WTC11 (cell line): ENCODE measurements around the gene PEAR1. TPM values are rescaled to one million over a fixed set of nuclear protein-coding genes. Genes with fewer than 3 reads are reported as not detected.

Source experiments
- ATAC-seq: fragments of 200-7000 bp; cut with Tn5 transposase; 2 replicates; pipeline ENCODE4 v1.10.0; 2021; ENCODE audit warnings: mild to moderate bottlenecking, moderate library complexity
- CTCF ChIA-PET: fragments of 300-600 bp; sonication (Branson Sonifier 250); formaldehyde crosslinking; loops from one replicate; lab custom pipeline; 2021; ENCODE audit warnings: antibody characterized with exemption; lab: Charles Lee
- POLR2A ChIA-PET: fragments of 350-600 bp; sonication (Branson Sonifier 250); formaldehyde crosslinking; loops from one replicate; lab custom pipeline; 2021; ENCODE audit warnings: antibody characterized with exemption; lab: Charles Lee
- DNase-seq: peaks from one replicate; pipeline ENCODE4 v3.0.0; 2021; ENCODE audit warnings: low spot score
- H3K27ac Mint-ChIP-seq: 2 replicates; pipeline ENCODE4 v1.8.0; 2021; ENCODE audit warnings: mixed read lengths
- H3K27me3 Mint-ChIP-seq: 2 replicates; pipeline ENCODE4 v1.8.0; 2021; ENCODE audit warnings: low read depth, mild to moderate bottlenecking, moderate library complexity, mixed read lengths
- H3K36me3 Mint-ChIP-seq: 2 replicates; pipeline ENCODE4 v1.8.0; 2021; ENCODE audit warnings: mixed read lengths
- H3K4me1 Mint-ChIP-seq: 2 replicates; pipeline ENCODE4 v1.8.0; 2022; ENCODE audit warnings: mixed read lengths
- H3K4me3 Mint-ChIP-seq: 2 replicates; pipeline ENCODE4 v1.8.0; 2021; ENCODE audit warnings: mild to moderate bottlenecking, moderate library complexity, mixed read lengths
- H3K9me3 Mint-ChIP-seq: 2 replicates; pipeline ENCODE4 v1.8.0; 2021; ENCODE audit warnings: mixed read lengths
- CREB1 ChIP-seq: sonication (generic); formaldehyde crosslinking; IDR thresholded peaks from 2 replicates; pipeline ENCODE4 v1.8.0; 2023; ENCODE audit warnings: mild to moderate bottlenecking, missing genetic modification reagents
- FOXJ3 ChIP-seq: sonication (generic); formaldehyde crosslinking; IDR thresholded peaks from 2 replicates; pipeline ENCODE4 v1.9.0; 2021; ENCODE audit warnings: missing genetic modification reagents, mild to moderate bottlenecking, borderline replicate concordance
- IRF2 ChIP-seq: sonication (generic); formaldehyde crosslinking; IDR thresholded peaks from 2 replicates; pipeline ENCODE4 v1.8.0; 2022; ENCODE audit warnings: low read depth, missing genetic modification reagents, borderline replicate concordance
- KAT7 ChIP-seq: sonication (generic); formaldehyde crosslinking; IDR thresholded peaks from 2 replicates; pipeline ENCODE4 v1.8.1; 2023; ENCODE audit warnings: missing genetic modification reagents, mild to moderate bottlenecking, borderline replicate concordance
- MXD4 ChIP-seq: fragments of 250-450 bp; sonication (Bioruptor Pico); IDR thresholded peaks from 2 replicates; pipeline ENCODE4 v1.8.0; 2021; ENCODE audit warnings: mild to moderate bottlenecking, moderate library complexity, borderline replicate concordance
- NFE2L1 ChIP-seq: sonication (generic); formaldehyde crosslinking; IDR thresholded peaks from 2 replicates; pipeline ENCODE4 v1.8.1; 2023; ENCODE audit warnings: missing genetic modification reagents
- NR1H2 ChIP-seq: sonication (generic); formaldehyde crosslinking; IDR thresholded peaks from 2 replicates; pipeline ENCODE4 v1.9.0; 2021; ENCODE audit warnings: mild to moderate bottlenecking, moderate library complexity, missing genetic modification reagents
- SP1 ChIP-seq: sonication (generic); formaldehyde crosslinking; conservative IDR thresholded peaks from 2 replicates; pipeline ENCODE4 v1.8.1; 2022; ENCODE audit warnings: missing genetic modification reagents
- TCF7 ChIP-seq: sonication (generic); formaldehyde crosslinking; IDR thresholded peaks from 2 replicates; pipeline ENCODE4 v1.8.0; 2022; ENCODE audit warnings: mild to moderate bottlenecking, low read depth, missing genetic modification reagents, moderate library complexity
- ZBTB21 ChIP-seq: sonication (generic); formaldehyde crosslinking; IDR thresholded peaks from 2 replicates; pipeline ENCODE4 v1.8.1; 2023; ENCODE audit warnings: mild to moderate bottlenecking, missing genetic modification reagents, borderline replicate concordance
- ZNF219 ChIP-seq: sonication (generic); formaldehyde crosslinking; IDR thresholded peaks from 2 replicates; pipeline ENCODE4 v1.8.0; 2023; ENCODE audit warnings: missing genetic modification reagents, mild to moderate bottlenecking, borderline replicate concordance
- ZNF317 ChIP-seq: sonication (generic); formaldehyde crosslinking; IDR thresholded peaks from 2 replicates; pipeline ENCODE4 v1.8.1; 2023; ENCODE audit warnings: low read depth, mild to moderate bottlenecking, moderate library complexity, missing genetic modification reagents, borderline replicate concordance
- total RNA-seq: library from RNA; stranded (reverse); gene quantifications from 3 replicates; pipeline ENCODE4 v1.2.3, GENCODE V29; 2021
- TF ChIP-seq, protein P1 (sequence below): sonication (generic); formaldehyde crosslinking; IDR thresholded peaks from 2 replicates; pipeline ENCODE4 v1.8.0; 2022; ENCODE audit warnings: missing genetic modification reagents
- TF ChIP-seq, protein P2 (sequence below): sonication (generic); formaldehyde crosslinking; IDR thresholded peaks from 2 replicates; pipeline ENCODE4 v1.8.0; 2023; ENCODE audit warnings: missing genetic modification reagents
- TF ChIP-seq, protein P3 (sequence below): sonication (generic); formaldehyde crosslinking; IDR thresholded peaks from 2 replicates; pipeline ENCODE4 v1.8.0; 2023; ENCODE audit warnings: missing genetic modification reagents, mild to moderate bottlenecking, borderline replicate concordance
- TF ChIP-seq, protein P4 (sequence below): fragments of 250-450 bp; sonication (Bioruptor Pico); IDR thresholded peaks from 2 replicates; pipeline ENCODE4 v1.9.0; 2021; ENCODE audit warnings: mild to moderate bottlenecking
- TF ChIP-seq, protein P5 (sequence below): fragments of 250-450 bp; sonication (Bioruptor Pico); IDR thresholded peaks from 2 replicates; pipeline ENCODE4 v1.8.0; 2021; ENCODE audit warnings: mild to moderate bottlenecking
- TF ChIP-seq, protein P6 (sequence below): fragments of 250-450 bp; sonication (Bioruptor Pico); IDR thresholded peaks from 2 replicates; pipeline ENCODE4 v1.9.0; 2021; ENCODE audit warnings: moderate library complexity, mild to moderate bottlenecking, inconsistent platforms, borderline replicate concordance
- TF ChIP-seq, protein P7 (sequence below): sonication (generic); formaldehyde crosslinking; IDR thresholded peaks from 2 replicates; pipeline ENCODE4 v1.8.0; 2022; ENCODE audit warnings: mild to moderate bottlenecking, missing genetic modification reagents

Gene PEAR1
- total RNA-seq, 1 experiment from 2014 or later = 1.6 TPM

DNA sequence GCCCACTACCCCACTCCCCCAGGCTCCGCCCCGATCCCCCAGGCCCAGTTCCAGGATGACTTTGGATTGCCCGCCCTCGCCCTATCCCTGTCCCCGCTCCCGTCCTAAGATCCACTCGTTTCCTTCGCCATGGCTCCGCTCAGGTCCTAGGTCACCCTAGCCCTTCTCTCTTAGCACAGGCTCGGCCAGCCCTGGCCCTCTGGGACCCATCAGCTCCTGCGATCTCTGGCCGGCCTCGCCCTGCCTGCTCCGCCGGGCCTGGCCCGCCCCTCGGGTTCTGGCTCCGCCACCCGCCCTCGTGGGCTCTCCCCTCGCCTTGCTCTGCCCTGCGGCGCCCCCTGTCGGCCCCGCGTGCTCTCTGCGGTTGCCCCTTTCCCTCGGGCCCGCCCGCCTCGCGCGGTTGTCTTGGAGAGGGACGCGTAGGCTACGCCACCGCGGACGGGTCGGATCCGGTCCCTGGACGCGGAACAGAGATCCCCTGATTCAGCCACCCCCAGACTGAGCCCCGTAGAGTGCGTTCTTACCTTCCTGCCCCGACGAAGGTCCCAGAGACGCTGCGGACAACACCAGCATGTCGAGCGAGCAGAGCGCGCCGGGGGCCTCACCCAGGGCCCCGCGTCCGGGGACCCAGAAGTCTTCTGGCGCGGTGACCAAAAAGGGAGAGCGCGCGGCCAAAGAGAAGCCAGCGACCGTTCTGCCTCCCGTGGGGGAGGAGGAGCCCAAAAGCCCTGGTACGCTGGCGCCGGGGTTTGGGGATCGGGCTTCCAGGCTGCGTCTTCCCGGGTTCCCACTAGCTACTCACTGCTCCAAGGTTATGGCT is 26.9 kb downstream of the PEAR1 start, which contains the start of gene LRRC71:
Gene LRRC71 (plus strand): TSS at position 400 of the 820 bp plus-strand sequence. CDS start 172 bp downstream, at position 572.
- Mint-ChIP-seq H3K27me3 (peaks cover 96% of the 10 kb centered on the region), H3K4me1 (peaks cover 15% of the 10 kb centered on the region), H3K36me3 (no peaks in the 10 kb centered on the region), H3K9me3 (peaks cover 4% of the 10 kb centered on the region; the same call in 1 of the 2 replicates), H3K4me3 (peak within 1 kb of the TSS; percentile 67), H3K27ac (no peak within 1 kb of the TSS)
- DNase-seq (peak; percentile 94), ATAC-seq (peak; percentile 89)
- CTCF ChIA-PET = interaction anchor here (0.6 to 11.9 kb wide), 35 partner anchors 12 to 301 kb away, joined by 3 to 233 read pairs (median 4); partner anchors contain the start of genes HDGF, INSRR, ISG20L2 and METTL25B
- POLR2A ChIA-PET = interaction anchor here (0.6 kb wide), 1 partner anchor 129 kb away, joined by 4 read pairs; no protein-coding TSS in a partner anchor
- TF ChIP-seq NR1H2 (CRISPR knock-in tag) (no peak), SP1 (CRISPR knock-in tag) (peak; percentile 48), TCF7 (CRISPR knock-in tag) (no peak), MXD4 (CRISPR knock-in tag) (no peak), FOXJ3 (CRISPR knock-in tag) (no peak), CREB1 (CRISPR knock-in tag) (no peak), KAT7 (CRISPR knock-in tag) (no peak), ZBTB21 (CRISPR knock-in tag) (no peak), NFE2L1 (CRISPR knock-in tag) (no peak), ZNF317 (no peak), ZNF219 (CRISPR knock-in tag) (no peak), IRF2 (CRISPR knock-in tag) (no peak)
- TF ChIP-seq, protein P1, sequence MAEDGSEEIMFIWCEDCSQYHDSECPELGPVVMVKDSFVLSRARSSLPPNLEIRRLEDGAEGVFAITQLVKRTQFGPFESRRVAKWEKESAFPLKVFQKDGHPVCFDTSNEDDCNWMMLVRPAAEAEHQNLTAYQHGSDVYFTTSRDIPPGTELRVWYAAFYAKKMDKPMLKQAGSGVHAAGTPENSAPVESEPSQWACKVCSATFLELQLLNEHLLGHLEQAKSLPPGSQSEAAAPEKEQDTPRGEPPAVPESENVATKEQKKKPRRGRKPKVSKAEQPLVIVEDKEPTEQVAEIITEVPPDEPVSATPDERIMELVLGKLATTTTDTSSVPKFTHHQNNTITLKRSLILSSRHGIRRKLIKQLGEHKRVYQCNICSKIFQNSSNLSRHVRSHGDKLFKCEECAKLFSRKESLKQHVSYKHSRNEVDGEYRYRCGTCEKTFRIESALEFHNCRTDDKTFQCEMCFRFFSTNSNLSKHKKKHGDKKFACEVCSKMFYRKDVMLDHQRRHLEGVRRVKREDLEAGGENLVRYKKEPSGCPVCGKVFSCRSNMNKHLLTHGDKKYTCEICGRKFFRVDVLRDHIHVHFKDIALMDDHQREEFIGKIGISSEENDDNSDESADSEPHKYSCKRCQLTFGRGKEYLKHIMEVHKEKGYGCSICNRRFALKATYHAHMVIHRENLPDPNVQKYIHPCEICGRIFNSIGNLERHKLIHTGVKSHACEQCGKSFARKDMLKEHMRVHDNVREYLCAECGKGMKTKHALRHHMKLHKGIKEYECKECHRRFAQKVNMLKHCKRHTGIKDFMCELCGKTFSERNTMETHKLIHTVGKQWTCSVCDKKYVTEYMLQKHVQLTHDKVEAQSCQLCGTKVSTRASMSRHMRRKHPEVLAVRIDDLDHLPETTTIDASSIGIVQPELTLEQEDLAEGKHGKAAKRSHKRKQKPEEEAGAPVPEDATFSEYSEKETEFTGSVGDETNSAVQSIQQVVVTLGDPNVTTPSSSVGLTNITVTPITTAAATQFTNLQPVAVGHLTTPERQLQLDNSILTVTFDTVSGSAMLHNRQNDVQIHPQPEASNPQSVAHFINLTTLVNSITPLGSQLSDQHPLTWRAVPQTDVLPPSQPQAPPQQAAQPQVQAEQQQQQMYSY = peak; percentile 33; the same call in 1 of the 2 replicates
- TF ChIP-seq, protein P2, sequence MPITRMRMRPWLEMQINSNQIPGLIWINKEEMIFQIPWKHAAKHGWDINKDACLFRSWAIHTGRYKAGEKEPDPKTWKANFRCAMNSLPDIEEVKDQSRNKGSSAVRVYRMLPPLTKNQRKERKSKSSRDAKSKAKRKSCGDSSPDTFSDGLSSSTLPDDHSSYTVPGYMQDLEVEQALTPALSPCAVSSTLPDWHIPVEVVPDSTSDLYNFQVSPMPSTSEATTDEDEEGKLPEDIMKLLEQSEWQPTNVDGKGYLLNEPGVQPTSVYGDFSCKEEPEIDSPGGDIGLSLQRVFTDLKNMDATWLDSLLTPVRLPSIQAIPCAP (CRISPR knock-in tag) = no peak
- TF ChIP-seq, protein P3, sequence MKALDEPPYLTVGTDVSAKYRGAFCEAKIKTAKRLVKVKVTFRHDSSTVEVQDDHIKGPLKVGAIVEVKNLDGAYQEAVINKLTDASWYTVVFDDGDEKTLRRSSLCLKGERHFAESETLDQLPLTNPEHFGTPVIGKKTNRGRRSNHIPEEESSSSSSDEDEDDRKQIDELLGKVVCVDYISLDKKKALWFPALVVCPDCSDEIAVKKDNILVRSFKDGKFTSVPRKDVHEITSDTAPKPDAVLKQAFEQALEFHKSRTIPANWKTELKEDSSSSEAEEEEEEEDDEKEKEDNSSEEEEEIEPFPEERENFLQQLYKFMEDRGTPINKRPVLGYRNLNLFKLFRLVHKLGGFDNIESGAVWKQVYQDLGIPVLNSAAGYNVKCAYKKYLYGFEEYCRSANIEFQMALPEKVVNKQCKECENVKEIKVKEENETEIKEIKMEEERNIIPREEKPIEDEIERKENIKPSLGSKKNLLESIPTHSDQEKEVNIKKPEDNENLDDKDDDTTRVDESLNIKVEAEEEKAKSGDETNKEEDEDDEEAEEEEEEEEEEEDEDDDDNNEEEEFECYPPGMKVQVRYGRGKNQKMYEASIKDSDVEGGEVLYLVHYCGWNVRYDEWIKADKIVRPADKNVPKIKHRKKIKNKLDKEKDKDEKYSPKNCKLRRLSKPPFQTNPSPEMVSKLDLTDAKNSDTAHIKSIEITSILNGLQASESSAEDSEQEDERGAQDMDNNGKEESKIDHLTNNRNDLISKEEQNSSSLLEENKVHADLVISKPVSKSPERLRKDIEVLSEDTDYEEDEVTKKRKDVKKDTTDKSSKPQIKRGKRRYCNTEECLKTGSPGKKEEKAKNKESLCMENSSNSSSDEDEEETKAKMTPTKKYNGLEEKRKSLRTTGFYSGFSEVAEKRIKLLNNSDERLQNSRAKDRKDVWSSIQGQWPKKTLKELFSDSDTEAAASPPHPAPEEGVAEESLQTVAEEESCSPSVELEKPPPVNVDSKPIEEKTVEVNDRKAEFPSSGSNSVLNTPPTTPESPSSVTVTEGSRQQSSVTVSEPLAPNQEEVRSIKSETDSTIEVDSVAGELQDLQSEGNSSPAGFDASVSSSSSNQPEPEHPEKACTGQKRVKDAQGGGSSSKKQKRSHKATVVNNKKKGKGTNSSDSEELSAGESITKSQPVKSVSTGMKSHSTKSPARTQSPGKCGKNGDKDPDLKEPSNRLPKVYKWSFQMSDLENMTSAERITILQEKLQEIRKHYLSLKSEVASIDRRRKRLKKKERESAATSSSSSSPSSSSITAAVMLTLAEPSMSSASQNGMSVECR (CRISPR knock-in tag) = peak; percentile 18; the same call in 1 of the 2 replicates
- TF ChIP-seq, protein P4, sequence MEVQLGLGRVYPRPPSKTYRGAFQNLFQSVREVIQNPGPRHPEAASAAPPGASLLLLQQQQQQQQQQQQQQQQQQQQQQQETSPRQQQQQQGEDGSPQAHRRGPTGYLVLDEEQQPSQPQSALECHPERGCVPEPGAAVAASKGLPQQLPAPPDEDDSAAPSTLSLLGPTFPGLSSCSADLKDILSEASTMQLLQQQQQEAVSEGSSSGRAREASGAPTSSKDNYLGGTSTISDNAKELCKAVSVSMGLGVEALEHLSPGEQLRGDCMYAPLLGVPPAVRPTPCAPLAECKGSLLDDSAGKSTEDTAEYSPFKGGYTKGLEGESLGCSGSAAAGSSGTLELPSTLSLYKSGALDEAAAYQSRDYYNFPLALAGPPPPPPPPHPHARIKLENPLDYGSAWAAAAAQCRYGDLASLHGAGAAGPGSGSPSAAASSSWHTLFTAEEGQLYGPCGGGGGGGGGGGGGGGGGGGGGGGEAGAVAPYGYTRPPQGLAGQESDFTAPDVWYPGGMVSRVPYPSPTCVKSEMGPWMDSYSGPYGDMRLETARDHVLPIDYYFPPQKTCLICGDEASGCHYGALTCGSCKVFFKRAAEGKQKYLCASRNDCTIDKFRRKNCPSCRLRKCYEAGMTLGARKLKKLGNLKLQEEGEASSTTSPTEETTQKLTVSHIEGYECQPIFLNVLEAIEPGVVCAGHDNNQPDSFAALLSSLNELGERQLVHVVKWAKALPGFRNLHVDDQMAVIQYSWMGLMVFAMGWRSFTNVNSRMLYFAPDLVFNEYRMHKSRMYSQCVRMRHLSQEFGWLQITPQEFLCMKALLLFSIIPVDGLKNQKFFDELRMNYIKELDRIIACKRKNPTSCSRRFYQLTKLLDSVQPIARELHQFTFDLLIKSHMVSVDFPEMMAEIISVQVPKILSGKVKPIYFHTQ (CRISPR knock-in tag) = no peak
- TF ChIP-seq, protein P5, sequence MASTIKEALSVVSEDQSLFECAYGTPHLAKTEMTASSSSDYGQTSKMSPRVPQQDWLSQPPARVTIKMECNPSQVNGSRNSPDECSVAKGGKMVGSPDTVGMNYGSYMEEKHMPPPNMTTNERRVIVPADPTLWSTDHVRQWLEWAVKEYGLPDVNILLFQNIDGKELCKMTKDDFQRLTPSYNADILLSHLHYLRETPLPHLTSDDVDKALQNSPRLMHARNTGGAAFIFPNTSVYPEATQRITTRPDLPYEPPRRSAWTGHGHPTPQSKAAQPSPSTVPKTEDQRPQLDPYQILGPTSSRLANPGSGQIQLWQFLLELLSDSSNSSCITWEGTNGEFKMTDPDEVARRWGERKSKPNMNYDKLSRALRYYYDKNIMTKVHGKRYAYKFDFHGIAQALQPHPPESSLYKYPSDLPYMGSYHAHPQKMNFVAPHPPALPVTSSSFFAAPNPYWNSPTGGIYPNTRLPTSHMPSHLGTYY = no peak
- TF ChIP-seq, protein P6, sequence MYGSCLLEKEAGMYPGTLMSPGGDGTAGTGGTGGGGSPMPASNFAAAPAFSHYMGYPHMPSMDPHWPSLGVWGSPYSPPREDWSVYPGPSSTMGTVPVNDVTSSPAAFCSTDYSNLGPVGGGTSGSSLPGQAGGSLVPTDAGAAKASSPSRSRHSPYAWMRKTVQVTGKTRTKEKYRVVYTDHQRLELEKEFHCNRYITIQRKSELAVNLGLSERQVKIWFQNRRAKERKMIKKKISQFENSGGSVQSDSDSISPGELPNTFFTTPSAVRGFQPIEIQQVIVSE = no peak
- TF ChIP-seq, protein P7, sequence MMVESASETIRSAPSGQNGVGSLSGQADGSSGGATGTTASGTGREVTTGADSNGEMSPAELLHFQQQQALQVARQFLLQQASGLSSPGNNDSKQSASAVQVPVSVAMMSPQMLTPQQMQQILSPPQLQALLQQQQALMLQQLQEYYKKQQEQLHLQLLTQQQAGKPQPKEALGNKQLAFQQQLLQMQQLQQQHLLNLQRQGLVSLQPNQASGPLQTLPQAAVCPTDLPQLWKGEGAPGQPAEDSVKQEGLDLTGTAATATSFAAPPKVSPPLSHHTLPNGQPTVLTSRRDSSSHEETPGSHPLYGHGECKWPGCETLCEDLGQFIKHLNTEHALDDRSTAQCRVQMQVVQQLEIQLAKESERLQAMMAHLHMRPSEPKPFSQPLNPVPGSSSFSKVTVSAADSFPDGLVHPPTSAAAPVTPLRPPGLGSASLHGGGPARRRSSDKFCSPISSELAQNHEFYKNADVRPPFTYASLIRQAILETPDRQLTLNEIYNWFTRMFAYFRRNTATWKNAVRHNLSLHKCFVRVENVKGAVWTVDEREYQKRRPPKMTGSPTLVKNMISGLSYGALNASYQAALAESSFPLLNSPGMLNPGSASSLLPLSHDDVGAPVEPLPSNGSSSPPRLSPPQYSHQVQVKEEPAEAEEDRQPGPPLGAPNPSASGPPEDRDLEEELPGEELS (CRISPR knock-in tag) = 0 out of 2 replicates have a peak, but pooled peaks have one; percentile 64
